HUES48 (cell line): ENCODE measurements around the gene PICALM.

Experiments
- H3K27ac ChIP-seq: one replicate; pipeline ENCODE4 v1.7.0; 2013; ENCODE audit warnings: low read depth, low read length, inconsistent platforms
- H3K27me3 ChIP-seq: 2 replicates; pipeline ENCODE4 v1.6.1; 2013; ENCODE audit warnings: mild to moderate bottlenecking, low read length; ENCODE audit not compliant: control insufficient read depth, insufficient read depth
- H3K36me3 ChIP-seq: 2 replicates; pipeline ENCODE4 v1.6.1; 2013; ENCODE audit warnings: low read length; ENCODE audit not compliant: control insufficient read depth, insufficient read depth
- H3K4me1 ChIP-seq: 2 replicates; pipeline ENCODE4 v1.6.1; 2013; ENCODE audit warnings: mild to moderate bottlenecking, low read length; ENCODE audit not compliant: control insufficient read depth, insufficient read depth
- H3K4me3 ChIP-seq: 2 replicates; pipeline ENCODE4 v1.5.1; 2013; ENCODE audit warnings: mild to moderate bottlenecking, low read depth, low read length
- H3K9ac ChIP-seq: 2 replicates; pipeline ENCODE4 v1.6.1; 2013; ENCODE audit warnings: mild to moderate bottlenecking, low read depth, low read length, moderate library complexity
- H3K9me3 ChIP-seq: 2 replicates; pipeline ENCODE4 v1.6.1; 2013; ENCODE audit warnings: low read length; ENCODE audit not compliant: control insufficient read depth, insufficient read depth

The PICALM gene

DNA sequence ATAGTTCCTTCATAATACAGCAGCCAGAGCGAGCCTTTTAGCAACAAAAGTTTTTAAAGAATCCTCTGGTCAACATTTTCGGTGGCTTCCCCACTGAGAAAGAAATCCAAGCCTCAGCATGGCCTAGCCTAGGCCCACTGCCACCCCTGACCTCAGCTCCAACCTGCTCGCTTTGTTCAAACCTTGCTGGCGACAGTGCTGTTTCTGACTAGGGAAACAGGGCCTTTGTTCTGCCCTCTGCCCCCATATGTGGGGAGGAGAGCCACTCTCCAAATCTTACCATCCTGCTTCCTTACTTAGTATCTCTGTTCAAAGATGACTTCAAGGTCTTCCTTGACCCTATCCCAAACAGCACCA is 117.9 kb downstream of the PICALM start:
- H3K36me3 ChIP-seq, result peaks cover 6% of the 10 kb centered on the region
- no peak overlapping the region for H3K27ac ChIP-seq
- no peak overlapping the region for H3K9ac ChIP-seq
- no peaks in the 10 kb centered on the region for H3K4me1 ChIP-seq
- no peaks in the 10 kb centered on the region for H3K27me3 ChIP-seq
- no peak overlapping the region for H3K4me3 ChIP-seq
- H3K9me3 ChIP-seq, result no peaks in the 10 kb centered on the region

DNA sequence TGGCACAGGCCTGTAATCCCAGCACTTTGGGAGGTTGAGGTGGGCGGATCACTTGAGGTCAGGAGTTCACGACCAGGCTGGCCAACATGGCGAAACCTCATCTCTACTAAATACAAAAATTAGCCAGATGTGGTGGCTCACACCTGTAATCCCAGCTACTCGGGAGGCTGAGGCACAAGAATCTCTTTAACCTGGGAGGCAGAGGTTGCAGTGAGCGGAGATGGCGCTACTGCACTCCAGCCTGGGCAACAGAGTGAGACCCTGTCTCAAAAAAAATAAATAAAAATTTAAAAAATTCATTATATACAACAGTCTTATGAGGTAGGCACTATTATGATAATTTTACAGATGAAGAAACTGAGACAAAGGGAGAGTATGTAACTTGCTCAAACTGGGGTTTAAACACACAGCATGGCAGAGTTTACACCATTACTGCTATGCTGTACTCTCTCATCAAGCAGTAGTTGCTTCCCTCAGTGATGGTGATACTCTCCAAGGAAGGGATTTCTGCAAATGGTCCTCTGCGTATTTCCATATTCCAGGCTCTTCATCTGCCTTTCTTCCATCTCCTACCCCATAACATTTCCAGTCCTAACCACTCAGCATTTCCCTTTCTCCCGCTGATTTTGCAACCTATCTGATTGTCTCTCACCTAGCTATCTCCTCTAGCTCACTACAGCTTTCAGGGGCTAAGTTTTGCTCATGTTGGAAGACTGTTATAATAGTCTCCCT is 118.4 kb downstream of the PICALM start:
- Histone ChIP-seq H3K9ac (no peak overlapping the region), H3K27me3 (no peaks in the 10 kb centered on the region), H3K4me3 (no peak overlapping the region), H3K9me3 (no peaks in the 10 kb centered on the region), H3K4me1 (no peaks in the 10 kb centered on the region), H3K27ac (no peak overlapping the region), H3K36me3 (peaks cover 4% of the 10 kb centered on the region; the same call in 1 of the 2 replicates)

DNA sequence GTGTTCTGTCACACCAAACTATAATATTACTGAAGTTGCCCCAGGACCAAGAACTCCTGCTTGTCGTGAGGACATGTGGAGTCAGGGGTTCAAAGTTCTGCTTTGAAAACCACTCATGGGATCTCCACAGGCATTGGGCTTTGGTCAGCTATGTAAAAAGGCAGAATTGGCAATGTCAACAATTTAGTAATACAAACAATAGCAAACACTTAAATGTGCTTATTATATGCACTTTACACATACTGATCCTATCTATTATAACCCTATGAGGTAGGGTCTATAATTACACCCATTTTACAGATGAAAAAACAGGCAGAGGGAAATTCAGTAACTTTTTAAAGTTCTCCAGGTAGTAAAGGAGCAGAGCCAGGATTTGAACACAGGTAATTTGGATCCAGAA is 119.1 kb downstream of the PICALM start:
- no peaks in the 10 kb centered on the region for H3K9me3 ChIP-seq
- no peaks in the 10 kb centered on the region for H3K4me1 ChIP-seq
- no peaks in the 10 kb centered on the region for H3K36me3 ChIP-seq
- no peak overlapping the region for H3K27ac ChIP-seq
- no peak overlapping the region for H3K4me3 ChIP-seq
- H3K9ac ChIP-seq, result no peak overlapping the region
- H3K27me3 ChIP-seq, result no peaks in the 10 kb centered on the region

DNA sequence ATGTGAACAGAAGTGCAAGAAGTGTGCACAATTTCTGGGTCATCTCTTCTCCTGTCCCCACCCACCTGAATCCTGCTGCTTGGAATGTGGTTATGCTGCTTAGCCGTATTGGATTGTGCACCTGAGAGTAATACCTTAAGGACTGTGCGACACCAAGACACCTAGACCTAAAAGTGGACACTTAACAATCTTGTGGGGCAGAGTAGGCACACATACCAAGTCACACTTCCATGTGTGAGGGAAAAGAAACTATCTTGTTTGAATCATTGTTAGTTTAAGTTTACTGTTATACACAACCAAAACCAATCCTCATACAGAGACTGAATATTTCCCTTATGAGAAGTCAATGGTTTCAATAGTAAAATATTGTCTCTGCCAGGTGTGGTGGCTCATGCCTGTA is 120.0 kb downstream of the PICALM start:
- H3K4me1 ChIP-seq, result no peaks in the 10 kb centered on the region
- no peaks in the 10 kb centered on the region for H3K27me3 ChIP-seq
- no peak overlapping the region for H3K4me3 ChIP-seq
- no peaks in the 10 kb centered on the region for H3K9me3 ChIP-seq
- H3K27ac ChIP-seq, result no peak overlapping the region
- no peaks in the 10 kb centered on the region for H3K36me3 ChIP-seq
- H3K9ac ChIP-seq, result no peak overlapping the region

DNA sequence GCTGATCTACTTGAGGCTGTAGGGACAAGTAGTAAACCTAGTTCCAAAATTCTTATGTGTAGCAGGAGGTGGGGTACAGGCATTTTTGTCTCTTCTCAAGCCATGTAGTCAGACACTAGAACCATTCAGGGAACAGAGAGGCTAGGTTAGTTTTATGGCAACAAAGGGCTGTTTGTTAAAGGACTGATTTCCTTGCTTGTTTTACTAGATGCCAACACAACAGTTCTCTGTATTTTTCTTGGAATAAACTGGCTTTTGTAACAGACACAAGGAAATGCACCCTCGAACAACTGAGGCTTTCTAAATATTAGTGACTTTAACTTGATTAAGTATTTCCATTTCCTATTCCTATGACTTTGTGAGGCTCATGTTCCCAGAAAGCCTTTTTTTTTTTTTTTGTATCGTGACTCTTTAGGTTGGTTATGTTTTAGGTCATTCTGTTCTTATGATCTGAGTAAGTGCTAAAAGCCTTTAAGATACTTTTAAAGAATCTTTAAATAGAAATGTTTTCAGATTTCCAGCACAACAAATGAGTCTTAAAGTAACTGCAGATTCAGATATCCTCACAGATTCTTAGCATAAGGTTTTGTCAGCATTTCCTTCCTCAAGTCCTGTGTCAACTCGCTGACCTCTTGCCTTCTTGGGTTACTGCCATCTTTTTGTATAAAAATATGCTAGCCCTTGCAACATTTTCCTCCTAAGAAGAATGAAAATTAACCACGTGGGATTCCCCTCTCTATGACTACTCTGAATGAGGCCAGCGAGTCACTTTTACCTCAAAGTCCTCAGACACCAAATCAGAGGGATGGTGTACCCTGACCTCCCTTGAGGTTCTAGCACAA is 121.2 kb downstream of the PICALM start:
- no peak overlapping the region for H3K4me3 ChIP-seq
- H3K36me3 ChIP-seq, result no peaks in the 10 kb centered on the region
- H3K9me3 ChIP-seq, result no peaks in the 10 kb centered on the region
- H3K27me3 ChIP-seq, result no peaks in the 10 kb centered on the region
- no peak overlapping the region for H3K27ac ChIP-seq
- no peak overlapping the region for H3K9ac ChIP-seq
- H3K4me1 ChIP-seq, result no peaks in the 10 kb centered on the region

DNA sequence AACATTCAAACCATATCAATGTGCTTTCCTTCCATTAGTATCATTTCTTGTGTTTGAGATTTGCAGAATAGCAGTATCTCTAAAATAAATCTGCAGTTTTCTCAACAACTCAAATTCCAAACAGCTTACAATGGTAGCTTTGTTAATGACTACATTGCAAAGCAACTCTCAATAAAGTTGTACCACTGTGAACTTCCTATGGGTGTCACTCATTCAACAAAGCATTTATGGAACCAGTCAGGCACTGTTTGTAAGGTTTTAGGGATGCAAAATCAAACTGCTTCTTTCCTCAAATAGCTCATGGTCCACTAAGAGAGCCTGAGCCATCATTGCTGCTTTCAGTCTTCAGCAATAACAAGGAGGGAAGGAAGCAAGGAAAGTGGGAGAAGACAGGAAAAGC is 122.7 kb downstream of the PICALM start:
- Histone ChIP-seq H3K9me3 (no peaks in the 10 kb centered on the region), H3K9ac (no peak overlapping the region), H3K4me3 (no peak overlapping the region), H3K27me3 (no peaks in the 10 kb centered on the region), H3K4me1 (no peaks in the 10 kb centered on the region), H3K36me3 (no peaks in the 10 kb centered on the region), H3K27ac (no peak overlapping the region)

DNA sequence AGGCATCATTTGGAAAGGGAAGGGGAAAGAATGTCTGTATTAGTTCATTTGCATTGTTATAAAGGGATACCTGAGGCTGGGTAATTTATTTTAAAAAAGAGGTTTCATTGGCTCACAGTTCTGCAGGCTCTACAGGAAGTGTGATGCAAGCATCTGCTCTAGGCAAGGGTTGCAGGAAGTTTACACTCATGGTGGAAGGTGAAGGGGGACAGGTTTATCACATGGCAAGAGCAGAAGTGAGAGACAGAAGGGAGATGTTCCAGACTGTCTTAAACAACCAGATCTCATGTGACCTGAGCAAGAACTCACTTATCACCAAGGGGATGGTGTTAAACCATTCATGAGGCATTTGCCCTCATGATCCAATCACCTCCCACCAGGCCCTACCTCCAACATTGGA is 123.1 kb downstream of the PICALM start:
- Histone ChIP-seq H3K9me3 (no peaks in the 10 kb centered on the region), H3K27ac (no peak overlapping the region), H3K4me3 (no peak overlapping the region), H3K4me1 (no peaks in the 10 kb centered on the region), H3K9ac (no peak overlapping the region), H3K36me3 (no peaks in the 10 kb centered on the region), H3K27me3 (no peaks in the 10 kb centered on the region)

DNA sequence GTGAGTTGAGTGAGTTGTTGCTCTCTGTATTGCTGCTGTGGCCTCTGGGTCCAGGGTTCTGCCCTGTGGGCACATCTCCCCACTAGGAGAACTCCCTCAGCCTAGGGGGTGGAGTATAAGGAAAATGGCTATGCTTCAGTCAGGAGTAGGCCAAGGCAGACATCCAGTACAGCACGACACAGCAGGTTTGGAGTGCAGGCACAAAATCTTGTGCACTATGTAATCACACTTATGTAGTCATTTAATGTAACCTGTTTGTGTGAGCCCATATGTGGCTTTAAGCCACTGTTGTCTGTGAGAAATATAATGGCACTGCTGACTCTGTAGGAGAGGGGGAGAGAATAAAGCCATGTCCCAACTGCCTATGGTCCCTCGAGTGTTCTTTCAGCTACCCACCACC is 123.6 kb downstream of the PICALM start:
- H3K9ac ChIP-seq, result no peak overlapping the region
- no peak overlapping the region for H3K4me3 ChIP-seq
- H3K36me3 ChIP-seq, result no peaks in the 10 kb centered on the region
- H3K9me3 ChIP-seq, result no peaks in the 10 kb centered on the region
- H3K27me3 ChIP-seq, result no peaks in the 10 kb centered on the region
- H3K4me1 ChIP-seq, result no peaks in the 10 kb centered on the region
- no peak overlapping the region for H3K27ac ChIP-seq

DNA sequence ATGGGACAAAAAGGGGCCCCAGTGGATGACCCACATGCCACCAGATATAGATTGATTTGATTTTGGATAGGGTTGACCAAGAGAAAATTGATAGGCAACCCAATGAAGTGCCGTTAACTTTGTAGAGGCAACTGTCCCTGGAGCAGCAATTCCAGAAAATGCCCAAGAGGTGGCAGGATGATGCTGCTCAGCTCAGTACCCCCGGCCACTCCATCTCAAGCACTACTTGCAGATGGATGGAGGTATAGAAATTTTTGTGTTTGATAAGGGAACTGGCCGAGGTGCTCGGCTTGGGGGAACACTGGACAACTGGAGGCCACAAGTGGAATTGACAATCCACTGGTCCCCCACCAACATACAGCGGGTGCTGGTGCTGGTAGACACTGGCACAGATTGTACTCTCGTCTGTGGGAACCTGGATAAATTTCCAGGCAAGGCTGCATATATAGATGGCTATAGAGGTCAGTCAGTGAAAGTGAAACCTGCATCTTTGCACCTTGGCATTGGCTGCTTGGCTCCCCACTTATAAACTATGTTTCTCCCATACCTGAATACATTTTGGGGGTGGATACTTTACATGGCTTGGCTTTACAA is 127.4 kb downstream of the PICALM start:
- H3K27me3 ChIP-seq, result no peaks in the 10 kb centered on the region
- no peaks in the 10 kb centered on the region for H3K9me3 ChIP-seq
- H3K27ac ChIP-seq, result no peak overlapping the region
- H3K9ac ChIP-seq, result no peak overlapping the region
- H3K4me1 ChIP-seq, result no peaks in the 10 kb centered on the region
- no peaks in the 10 kb centered on the region for H3K36me3 ChIP-seq
- H3K4me3 ChIP-seq, result no peak overlapping the region

DNA sequence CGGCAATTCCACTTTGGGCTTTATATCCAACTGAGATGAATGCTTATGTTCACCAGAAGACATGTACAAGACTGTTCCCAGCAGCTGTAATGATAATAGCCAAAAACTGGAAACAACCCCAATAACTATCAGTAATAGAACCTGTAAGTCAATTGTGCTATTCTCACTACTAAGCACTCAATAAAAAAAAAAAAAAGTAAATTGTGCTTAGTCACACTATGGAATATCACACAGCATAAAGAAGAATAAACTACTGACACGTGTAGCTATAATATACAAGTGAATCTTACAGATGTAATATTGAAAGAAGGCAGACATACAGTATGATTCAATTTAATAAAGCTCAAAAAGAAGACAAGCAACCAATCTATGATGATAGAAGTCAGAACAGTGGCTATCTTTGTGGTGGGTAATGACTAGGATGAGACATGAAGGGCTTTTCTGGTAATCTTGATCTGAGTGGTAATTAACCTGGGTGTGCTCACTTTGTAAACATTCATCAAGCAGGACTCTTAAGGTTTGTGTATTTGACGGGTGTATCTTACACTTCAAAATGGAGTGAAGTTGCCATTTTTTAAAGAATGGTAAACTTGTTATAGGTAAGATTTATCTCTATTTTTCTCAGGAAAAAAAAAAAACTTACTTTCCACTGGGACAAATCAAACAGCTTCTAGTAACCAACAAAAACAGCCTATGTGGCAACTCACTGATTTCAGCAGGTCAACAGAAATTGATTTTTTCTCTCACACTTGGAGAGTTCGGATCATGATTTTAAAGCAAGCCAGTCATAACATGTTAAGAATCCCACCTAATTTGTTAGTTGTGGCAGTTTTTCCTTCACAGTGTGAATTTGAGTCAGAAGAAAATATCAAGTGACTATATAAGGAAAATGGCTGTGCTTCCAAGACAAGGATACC is 129.5 kb downstream of the PICALM start:
- H3K4me1 ChIP-seq, result no peaks in the 10 kb centered on the region

More for the DNA sequence above, 129.5 kb downstream of the PICALM start:
- Histone ChIP-seq H3K27me3 (no peaks in the 10 kb centered on the region), H3K9me3 (no peaks in the 10 kb centered on the region), H3K4me3 (no peak overlapping the region), H3K27ac (no peak overlapping the region), H3K36me3 (no peaks in the 10 kb centered on the region), H3K9ac (no peak overlapping the region)
